ENCODE measurements around the gene ITGA8.
"Not testable (repeated sequence)": the region's sequence is repeated elsewhere in the genome, so short reads cannot be mapped to it uniquely, and the experiment has no call there.

Gene ITGA8

DNA sequence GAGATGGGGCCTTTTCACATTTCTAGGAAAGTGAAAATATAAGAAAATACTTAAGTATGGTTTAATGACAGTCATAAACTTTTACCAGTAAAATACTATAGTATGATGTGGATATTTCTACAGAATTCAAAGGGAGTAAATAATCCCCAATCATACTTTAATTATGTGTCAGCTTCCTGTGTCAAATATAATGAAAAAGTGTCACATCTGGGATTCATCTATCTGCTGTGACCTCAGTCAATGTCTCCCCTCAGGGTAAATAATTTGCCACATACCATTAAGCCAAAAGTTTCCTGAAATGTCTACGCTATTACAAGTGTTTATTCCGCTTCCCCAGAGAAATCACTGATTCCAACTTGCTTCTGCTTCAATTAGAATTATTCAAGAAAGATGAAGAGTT, 110.5 kb downstream of the ITGA8 start:
- no peak for DNase-seq (ENCODE audit: low spot score)

DNA sequence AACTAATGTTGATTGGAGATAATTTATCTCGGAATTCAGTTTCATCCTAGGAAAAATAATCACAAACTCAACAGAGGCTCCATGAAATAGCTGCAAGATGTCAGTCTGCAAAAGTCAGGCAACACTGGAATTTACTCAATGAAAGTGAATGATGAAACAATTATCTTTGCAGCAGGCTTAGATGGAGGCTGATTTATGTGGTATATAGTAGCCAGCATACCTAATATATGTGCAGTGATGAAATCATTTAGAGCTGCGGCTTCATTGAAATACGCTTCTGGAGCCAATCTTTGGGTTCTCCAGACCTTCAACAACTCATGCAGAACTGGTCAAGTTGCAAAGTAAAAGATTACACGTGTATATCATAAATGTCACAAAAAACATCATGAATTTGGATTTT, 113.3 kb downstream of the ITGA8 start:
- no peak for DNase-seq (ENCODE audit: low spot score)

DNA sequence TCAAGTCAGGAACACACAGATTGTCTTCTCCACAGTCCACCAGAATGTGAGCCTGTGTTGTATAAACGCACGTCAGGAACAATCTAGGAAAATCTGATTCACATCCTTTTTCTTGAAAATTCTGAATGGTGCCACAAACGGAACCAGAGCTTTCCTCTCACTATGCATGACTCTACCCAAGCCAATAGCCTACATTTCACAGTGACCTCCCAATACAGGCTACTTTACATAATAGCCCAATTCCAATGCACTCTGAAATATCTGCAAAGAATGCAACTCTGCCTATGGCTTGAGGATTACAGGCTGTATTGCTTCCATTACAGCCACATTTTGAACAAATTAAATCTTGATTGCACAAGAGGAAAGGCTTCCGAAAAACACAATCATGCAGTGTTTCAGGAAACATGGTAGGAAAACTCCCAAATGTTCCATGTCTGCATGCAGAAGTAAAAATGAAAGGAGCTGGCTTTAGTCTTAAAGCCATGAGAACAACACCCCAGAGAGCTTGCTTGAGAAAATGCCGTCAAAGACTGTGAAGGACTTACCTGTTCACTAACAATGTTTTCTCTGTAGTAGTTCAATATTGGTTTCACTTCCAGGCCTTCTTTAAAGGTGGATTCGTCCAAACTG, 113.9 kb downstream of the ITGA8 start:
- no peak for DNase-seq (ENCODE audit: low spot score)

DNA sequence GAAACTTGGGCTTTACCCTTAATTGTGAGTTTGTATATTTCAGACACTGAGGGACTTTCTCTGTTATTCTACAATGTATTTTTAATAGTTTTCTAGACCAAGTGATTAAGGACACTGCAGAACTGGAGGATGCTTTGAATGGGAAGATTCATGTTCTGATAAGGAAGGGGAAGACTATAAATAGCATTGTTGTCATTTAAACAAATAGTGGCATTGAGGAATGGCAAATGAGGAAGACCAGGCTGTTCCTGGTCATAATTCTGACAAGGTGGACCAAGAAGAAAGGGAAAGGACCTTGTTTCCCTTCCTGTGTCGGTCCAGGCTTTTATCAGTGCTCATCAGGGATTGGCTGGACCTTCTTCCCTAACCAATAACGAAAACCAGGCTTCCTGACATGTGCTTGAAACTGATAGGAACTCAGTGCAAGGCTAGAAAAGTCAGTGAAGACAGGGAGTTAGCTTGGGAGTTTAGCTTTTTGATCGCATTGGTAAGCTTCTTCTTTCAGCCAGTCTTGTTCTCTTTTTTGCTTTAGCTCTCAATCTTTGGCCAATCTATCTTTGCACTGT, 116.2 kb downstream of the ITGA8 start:
- DNase-seq (ENCODE audit: low spot score), result no peak

DNA sequence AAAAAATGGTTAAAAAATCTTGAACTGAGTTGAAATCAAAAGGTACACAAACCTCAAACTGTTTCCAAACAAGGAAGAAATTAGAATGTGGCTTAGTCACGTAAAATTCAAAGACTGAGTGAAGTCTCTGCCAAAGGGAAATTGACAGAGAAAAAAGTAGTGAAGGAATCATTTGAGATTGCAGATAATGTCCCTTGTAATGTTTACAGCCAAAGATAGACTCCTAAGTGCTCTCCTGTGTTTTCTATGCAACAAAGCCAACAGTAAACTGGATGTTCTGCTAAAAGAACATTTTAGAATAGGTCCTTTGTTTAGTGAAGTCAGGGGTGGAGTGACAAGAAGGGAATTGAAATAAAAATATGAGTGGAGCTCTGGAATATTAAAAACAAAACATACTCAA, 117.9 kb downstream of the ITGA8 start:
- DNase-seq (ENCODE audit: low spot score), result no peak

DNA sequence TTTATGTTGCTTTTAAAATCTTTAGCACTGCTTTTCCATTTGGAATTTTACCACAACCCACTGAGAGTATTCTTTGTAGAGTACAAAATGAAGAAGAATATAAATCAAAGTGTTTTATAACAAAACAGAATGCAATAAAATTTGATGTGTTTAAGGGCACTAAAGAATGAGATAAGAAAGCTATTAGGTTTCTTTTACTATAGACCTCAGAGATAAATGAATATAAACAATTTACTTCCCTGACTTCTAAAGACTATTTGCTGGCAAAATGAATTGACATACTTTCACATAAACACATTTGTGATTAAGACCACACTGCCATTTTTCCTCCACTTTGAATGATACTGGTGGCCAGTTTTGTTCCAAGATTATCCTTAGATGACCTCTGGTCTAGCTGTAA, 124.5 kb downstream of the ITGA8 start:
- no peak for DNase-seq (ENCODE audit: low spot score)

DNA sequence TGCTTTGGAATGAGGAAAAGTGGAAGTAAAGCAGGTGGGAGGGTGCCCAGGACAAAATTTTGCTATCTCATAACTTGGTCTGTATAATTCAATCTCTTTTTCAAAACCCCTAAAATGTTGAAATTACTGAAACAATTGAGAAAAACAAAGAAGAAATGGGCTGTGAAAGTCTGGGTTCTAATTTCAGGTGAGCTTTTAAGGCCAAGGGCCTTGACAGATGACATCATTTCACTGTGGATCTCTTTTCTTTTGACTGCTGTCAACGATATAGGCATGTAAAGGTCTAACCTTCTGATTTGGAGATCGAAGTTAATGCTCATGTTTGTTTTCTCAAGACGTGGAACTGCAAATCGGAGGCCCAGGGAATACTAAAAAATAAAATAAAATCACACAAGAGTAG, 127.8 kb downstream of the ITGA8 start:
- DNase-seq (ENCODE audit: low spot score), result no peak

DNA sequence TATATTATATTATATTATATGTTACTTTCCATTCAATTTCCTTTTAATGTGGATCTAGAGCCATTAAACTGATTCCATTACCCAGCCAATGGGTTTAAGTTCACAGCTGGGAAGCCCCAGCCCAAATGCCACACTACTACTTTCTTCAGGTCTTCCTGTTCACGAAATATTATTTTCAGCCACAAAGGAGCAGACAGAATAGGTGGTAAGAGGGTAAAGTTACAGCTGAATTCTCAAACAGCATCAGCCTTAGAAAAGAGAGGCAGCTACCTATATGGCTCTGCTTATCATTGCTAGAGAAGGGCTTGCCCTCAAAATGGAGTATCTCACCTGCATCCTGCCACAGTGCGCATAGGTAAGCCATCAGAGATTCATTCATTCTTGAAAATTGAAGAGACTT, 128.3 kb downstream of the ITGA8 start:
- no peak for DNase-seq (ENCODE audit: low spot score)

DNA sequence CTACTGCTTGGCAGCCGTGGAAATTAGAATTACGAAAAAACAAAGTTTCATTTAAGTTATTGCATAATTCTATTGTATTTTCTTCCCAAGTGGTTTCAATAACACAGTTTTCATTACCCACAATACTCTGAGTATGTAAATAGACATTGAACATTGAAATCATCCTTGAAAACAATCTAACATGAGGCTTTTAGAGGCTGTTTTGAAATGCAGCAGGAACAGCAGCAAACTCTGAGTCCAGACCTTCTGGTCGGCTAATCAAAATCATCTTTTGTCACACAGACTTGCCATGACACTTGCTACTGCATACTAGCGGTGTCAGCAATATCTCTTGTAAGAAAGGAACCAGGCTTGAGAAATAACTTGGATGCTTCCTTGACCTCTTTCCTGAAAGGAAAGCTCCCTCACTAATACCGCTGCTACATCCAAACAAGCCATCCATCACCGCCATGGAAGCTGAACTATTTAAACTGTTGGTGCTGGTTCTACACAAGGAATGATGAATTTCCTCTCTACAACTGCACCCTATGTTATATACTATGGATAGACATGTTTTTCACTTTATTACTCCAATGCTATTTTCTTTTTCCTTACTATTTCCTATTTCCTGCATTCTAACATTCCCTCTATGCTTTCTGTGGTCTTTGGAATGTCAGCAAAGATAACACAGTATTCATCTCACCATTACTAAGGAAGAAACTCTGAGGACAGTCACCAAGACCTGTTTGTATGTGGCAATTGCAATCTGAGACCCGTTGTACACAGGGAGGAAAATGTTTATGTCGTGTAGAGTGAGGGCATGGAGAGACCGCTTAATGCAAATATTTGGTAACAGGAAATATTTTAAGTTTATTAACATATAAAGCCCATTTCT, 130.8 kb downstream of the ITGA8 start:
- DNase-seq (ENCODE audit: low spot score), result peak; percentile 18

DNA sequence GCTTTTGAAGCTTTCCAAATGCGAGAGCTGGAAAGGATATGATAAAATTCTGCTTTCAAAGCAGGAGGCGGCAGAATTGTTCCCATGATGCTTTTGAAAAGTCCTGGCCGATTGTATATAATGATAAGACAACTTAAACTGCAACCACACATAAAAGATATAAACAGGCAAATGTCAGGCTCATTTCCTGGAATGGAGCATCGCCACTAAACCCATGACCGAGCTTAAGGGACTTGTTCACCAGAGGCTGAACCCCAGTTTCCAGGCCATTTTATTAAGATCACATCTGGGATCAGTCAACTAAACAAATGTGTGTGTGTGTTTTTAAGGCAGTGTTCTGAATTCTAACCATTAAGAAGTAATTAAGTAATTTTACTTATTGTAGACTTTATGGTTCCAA, 131.6 kb downstream of the ITGA8 start:
- DNase-seq (ENCODE audit: low spot score), result no peak

DNA sequence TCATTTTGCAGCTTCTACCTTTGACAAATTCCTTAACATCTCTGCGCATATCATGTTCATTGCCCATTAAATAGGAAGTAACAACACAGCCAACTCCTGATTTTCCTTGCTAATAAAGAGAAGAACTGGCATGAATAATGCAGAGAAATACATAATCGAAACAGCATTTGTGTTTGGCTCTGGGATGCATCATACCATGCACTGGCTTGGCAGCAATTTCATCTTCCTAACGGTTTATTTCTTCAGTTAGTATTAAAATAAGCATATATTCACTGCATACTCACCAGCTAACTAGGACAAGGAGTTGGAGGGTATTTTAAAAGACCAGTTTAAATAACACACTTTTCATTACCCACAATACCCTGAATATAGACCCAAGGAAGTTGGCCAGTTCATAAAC, 132.5 kb downstream of the ITGA8 start:
- no peak for DNase-seq (ENCODE audit: low spot score)

DNA sequence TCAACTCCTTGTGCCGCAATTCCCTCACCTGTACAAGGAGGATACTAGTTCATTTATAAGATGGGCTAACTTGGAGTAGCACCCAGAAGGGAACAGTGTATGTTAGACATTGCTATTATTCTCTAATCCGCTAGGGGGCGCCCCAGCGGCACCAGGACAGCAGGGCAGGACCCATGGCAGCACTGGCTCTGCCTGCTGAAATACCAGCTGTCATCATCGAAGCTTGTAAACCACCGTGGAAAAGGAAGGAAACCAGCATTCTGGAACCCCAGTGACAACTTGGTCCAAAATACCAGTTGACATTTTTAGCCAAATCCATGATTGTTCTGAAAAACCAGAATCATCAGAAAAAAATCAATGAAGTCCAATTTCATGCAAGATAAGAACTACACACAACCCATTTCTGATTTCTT, 134.4 kb downstream of the ITGA8 start:
- peak; percentile 46 for DNase-seq (ENCODE audit: low spot score)

DNA sequence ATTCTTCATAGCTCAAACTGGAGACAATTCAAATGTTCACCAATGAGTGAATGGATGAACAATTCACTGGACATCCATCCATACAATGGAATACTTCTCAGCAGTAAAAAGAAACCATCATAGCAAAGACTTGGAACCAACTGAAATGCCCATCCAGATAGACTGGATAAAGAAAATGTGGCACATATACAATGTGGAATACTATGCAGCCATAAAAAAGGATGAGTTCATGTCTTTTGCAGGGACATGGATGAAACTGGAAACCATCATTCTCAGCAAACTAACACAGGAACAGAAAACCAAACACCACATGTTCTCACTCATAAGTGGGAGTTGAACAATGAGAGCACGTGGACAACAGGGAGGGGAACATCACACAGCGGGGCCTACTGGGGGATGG, 136.8 kb downstream of the ITGA8 start:
- DNase-seq (ENCODE audit: low spot score), result not testable (repeated sequence)

DNA sequence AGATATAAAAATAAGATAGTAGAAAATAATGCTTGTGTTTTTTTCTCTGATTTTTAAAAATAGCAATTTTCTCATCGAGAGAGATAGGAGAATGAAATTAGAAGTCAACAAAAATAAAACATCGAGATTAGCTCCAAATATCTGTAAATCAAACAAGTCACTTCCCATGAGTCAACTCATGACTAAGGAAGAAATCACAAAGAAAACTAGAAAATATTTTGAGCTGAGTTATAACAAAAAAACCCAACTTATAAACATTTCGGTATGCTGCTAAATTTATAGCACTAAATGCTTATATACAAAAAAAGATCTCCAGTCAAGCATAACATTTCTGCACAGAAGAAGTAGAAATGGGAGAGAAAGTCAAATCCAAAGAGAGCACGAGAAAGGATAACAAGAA, 140.1 kb downstream of the ITGA8 start:
- no peak for DNase-seq (ENCODE audit: low spot score)

DNA sequence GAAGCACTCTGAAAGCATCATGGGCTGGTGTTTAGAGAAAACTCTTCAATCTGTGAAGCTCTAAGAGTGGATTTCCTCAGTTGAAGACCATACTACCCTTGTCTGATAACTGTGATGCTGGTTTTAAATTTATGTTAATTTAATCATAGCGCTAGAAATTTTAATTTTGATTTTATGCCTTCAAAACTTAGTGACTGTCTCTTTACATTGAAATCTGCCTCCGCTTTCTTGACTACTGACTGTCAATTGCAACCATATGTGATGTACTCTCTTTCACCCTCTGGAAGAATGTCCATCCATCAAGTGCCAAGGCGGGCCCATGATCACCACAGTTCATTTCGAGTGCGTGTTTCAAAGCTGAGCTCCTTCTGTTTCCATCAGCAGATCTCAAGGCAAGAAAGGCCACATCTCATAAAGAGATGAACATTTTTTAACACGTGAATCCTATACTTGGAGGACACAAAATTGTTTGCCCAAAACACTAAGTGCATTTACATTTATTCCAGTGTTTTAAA, 147.1 kb downstream of the ITGA8 start:
- DNase-seq (ENCODE audit: low spot score), result no peak

DNA sequence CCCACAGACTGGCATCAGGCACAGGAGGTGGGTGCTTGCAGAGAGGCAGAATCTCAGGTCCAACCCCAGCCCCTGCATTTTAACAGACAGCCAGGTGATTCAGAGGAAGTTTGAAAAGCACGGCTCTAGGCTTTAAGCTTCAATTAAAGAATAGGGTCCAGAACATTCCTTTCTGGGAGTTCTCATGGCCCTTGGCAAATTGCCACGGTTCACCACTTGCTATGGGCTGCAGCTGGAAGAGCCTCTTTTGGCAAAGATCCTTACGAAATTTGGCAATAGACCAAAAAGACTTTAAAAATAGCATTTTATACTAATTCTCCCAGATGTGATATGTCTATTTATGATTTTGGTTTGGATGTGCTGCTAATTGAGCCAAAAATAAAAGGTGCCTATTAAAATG, 148.1 kb downstream of the ITGA8 start:
- DNase-seq (ENCODE audit: low spot score), result no peak

DNA sequence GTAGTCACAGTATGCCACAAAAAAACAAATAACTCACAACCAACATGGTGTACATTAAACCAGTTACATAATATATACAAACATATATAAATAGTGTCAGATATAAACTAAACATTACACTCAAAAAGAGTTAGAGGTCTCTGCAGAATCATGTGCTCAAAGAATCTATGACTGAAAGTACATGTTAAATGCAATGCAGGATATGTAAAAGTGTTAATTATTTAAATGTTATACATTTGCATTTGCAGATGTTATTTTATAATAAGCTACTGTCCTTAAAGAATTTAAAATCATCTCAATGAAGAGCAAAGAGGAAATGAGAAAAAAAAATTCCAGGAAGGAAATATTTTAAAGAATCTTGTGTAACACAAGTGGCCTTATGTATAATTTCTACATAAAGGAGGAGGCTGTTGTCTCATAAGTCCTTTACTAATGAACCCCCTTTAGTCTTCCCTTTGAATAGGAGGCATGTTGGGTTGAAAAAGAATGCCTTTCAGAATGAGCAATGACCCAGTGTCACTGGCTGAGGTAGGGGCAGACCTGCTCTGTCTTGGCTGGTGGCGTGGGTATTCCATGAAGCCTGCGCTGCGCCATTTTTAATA, 148.9 kb downstream of the ITGA8 start:
- no peak for DNase-seq (ENCODE audit: low spot score)

DNA sequence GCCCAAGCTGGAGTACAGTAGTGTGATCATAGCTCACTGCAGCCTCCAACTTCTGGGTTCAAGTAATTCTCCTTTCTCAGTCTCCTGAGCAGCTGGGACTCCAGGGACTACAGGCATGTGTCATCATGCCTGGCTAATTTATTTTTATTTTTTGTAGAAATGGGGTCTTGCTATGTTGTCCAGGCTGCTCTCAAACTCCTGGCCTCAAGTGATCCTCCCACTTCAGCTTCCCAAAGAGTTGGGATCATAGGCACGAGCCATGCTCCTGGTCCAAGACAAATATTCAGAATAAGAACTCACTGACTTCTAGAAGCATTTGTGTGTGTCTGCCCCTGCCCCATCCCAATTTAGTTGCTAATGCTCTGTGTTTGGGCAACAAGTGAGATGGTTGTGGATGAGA, 151.8 kb downstream of the ITGA8 start:
- DNase-seq (ENCODE audit: low spot score), result no peak

DNA sequence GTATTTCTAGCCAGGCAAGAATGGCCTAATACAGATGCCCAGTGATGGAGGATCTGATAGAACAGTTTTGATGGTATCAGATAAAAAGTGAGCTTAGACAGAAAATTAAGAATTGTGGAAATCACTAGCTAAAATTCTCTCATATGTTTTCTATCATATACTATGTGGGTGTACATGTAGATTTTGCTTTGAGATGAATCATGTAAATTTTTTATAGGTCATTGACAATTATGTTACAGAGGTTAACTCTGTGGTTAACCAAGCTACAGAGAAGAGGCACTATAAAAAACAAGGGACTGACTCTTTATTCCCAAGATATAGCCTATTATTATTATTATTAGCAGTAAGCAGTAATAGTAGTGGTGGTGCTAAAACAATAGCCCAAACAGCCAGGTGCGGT, 156.5 kb downstream of the ITGA8 start:
- DNase-seq (ENCODE audit: low spot score), result no peak

DNA sequence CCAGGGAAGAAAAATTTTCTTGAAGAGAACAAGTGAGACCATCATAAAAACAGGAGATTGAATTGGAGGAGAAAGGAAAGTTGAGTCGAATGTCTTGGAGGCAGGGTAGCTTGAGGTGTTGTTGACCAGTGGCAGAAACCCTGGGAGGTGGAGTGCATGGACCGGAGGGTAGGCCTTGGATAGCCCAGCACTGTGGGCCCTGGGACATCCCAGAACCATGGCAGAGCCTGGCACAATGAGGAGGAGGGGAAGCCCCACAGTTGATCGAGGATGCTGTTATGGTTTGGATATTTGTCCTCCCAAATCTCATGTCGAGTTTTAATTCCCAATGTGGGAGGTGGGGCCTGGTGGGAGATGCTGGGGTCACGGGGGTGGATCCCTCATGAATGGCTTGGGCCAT, 157.1 kb downstream of the ITGA8 start:
- no peak for DNase-seq (ENCODE audit: low spot score)

DNA sequence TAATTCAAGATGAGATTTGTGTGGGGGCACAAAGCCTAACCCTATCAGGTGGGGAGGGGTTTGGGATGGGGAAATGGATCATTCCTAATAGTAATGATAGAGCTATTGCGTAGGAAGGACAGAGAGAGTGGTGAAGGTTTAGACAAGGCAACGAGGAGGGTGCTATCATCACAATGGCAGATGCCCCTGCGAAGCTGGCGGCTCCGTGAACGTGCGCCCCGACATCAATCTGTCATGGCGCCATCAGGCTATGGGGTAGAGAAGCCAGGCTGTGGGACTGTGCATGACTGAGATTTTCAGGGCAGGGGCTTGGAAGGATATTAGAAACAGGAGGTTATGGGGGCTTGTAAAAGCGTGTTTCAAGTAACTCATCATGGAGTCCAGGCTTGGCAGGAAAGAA, 157.6 kb downstream of the ITGA8 start:
- DNase-seq (ENCODE audit: low spot score), result no peak

DNA sequence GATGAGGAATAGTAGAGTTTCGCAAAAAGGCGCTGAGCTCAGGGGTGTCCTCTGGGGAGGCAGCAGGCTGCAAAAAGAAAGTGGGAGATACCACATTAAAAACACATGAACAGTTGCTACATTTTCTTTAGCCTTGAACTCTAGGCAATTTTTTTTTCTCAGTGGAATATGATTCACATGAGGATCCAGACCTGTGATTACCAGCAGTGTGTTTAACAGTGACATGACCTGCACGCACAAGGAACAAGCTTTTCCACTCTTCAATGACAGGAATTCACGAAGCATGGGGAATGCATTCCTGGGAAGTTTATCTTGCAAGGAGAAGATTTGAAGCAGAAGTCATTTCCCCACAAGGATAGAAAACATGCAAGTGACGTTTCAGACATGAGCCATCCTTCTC, 161.6 kb downstream of the ITGA8 start:
- DNase-seq (ENCODE audit: low spot score), result peak; percentile 64

DNA sequence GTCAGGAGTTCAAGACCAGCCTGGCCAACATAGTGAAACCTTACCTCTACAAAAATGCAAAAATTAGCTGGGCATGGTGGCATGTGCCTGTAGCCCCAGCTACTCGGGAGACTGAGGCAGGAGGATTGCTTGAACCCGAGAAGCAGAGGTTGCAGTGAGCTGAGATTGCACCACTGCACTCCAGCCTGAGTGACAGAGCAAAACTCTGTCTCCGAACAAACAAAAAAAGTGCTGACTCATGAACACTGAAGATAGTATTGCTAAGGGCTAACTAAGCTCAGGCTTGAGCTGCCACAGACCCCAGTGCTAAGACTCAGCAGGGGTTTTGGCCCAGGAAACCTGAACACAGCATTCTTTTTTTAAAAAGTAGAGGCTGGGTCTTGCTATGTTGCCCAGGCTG, 162.6 kb downstream of the ITGA8 start:
- DNase-seq (ENCODE audit: low spot score), result not testable (repeated sequence)
